NCI-H2196 treated with DMSO at 0.1 percent for 48 hours (cell line): ENCODE measurements around the gene GOLGA6L10.
"Not testable (repeated sequence)": the region's sequence is repeated elsewhere in the genome, so short reads cannot be mapped to it uniquely, and the experiment has no call there.

ENCODE experiments used
- DNase-seq: peaks from one replicate; lab custom pipeline; 2025; ENCODE audit not compliant: unreplicated experiment; lab: John Stamatoyannopoulos, UW

Gene GOLGA6L10

GRCh38 chr15:82344421-82344820 lies 4.9 kb downstream of the GOLGA6L10 start:
- not testable (repeated sequence) for DNase-seq

GRCh38 chr15:82343851-82344250 lies 5.4 kb downstream of the GOLGA6L10 start:
- not testable (repeated sequence) for DNase-seq

GRCh38 chr15:82342632-82343374 lies 6.5 kb downstream of the GOLGA6L10 start:
- DNase-seq = not testable (repeated sequence)

- DNase-seq = not testable (repeated sequence)
These were observed 10.7 kb downstream of the GOLGA6L10 start for GRCh38 chr15:82338573-82338972.

- not testable (repeated sequence) for DNase-seq
These were observed 11.2 kb downstream of the GOLGA6L10 start for GRCh38 chr15:82338053-82338452.

GRCh38 chr15:82337051-82337450 lies 12.2 kb downstream of the GOLGA6L10 start:
- not testable (repeated sequence) for DNase-seq

- DNase-seq = not testable (repeated sequence)
These were observed 13.1 kb downstream of the GOLGA6L10 start for GRCh38 chr15:82336180-82336647.

GRCh38 chr15:82335006-82335405 lies 14.3 kb downstream of the GOLGA6L10 start:
- not testable (repeated sequence) for DNase-seq

- DNase-seq = not testable (repeated sequence)
These were observed 14.7 kb downstream of the GOLGA6L10 start for GRCh38 chr15:82334554-82334932.

- not testable (repeated sequence) for DNase-seq
These were observed 15.4 kb downstream of the GOLGA6L10 start for GRCh38 chr15:82333603-82334553.

- DNase-seq = not testable (repeated sequence)
These were observed 16.3 kb downstream of the GOLGA6L10 start for GRCh38 chr15:82332711-82333602.

- not testable (repeated sequence) for DNase-seq
These were observed 17.5 kb downstream of the GOLGA6L10 start for GRCh38 chr15:82331576-82332304.

GRCh38 chr15:82330921-82331320 lies 18.4 kb downstream of the GOLGA6L10 start:
- DNase-seq = not testable (repeated sequence)

GRCh38 chr15:82329039-82329438 lies 20.2 kb downstream of the GOLGA6L10 start:
- DNase-seq = not testable (repeated sequence)

- not testable (repeated sequence) for DNase-seq
These were observed 21.9 kb downstream of the GOLGA6L10 start for GRCh38 chr15:82327372-82327771.

GRCh38 chr15:82326896-82327295 lies 22.4 kb downstream of the GOLGA6L10 start:
- DNase-seq = not testable (repeated sequence)

GRCh38 chr15:82325646-82326045 lies 23.6 kb downstream of the GOLGA6L10 start:
- not testable (repeated sequence) for DNase-seq

- not testable (repeated sequence) for DNase-seq
These were observed 24.4 kb downstream of the GOLGA6L10 start for GRCh38 chr15:82324831-82325230.

GRCh38 chr15:82322488-82322887 lies 26.8 kb downstream of the GOLGA6L10 start:
- not testable (repeated sequence) for DNase-seq

GRCh38 chr15:82320861-82321260 lies 28.4 kb downstream of the GOLGA6L10 start:
- DNase-seq = not testable (repeated sequence)
